MV-4-11 (cell line): ENCODE measurements around the gene SNRK.

Experiments used
- DNase-seq: peaks from one replicate; lab custom pipeline; 2025; lab: John Stamatoyannopoulos, UW

Gene SNRK, protein sequence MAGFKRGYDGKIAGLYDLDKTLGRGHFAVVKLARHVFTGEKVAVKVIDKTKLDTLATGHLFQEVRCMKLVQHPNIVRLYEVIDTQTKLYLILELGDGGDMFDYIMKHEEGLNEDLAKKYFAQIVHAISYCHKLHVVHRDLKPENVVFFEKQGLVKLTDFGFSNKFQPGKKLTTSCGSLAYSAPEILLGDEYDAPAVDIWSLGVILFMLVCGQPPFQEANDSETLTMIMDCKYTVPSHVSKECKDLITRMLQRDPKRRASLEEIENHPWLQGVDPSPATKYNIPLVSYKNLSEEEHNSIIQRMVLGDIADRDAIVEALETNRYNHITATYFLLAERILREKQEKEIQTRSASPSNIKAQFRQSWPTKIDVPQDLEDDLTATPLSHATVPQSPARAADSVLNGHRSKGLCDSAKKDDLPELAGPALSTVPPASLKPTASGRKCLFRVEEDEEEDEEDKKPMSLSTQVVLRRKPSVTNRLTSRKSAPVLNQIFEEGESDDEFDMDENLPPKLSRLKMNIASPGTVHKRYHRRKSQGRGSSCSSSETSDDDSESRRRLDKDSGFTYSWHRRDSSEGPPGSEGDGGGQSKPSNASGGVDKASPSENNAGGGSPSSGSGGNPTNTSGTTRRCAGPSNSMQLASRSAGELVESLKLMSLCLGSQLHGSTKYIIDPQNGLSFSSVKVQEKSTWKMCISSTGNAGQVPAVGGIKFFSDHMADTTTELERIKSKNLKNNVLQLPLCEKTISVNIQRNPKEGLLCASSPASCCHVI

DNA sequence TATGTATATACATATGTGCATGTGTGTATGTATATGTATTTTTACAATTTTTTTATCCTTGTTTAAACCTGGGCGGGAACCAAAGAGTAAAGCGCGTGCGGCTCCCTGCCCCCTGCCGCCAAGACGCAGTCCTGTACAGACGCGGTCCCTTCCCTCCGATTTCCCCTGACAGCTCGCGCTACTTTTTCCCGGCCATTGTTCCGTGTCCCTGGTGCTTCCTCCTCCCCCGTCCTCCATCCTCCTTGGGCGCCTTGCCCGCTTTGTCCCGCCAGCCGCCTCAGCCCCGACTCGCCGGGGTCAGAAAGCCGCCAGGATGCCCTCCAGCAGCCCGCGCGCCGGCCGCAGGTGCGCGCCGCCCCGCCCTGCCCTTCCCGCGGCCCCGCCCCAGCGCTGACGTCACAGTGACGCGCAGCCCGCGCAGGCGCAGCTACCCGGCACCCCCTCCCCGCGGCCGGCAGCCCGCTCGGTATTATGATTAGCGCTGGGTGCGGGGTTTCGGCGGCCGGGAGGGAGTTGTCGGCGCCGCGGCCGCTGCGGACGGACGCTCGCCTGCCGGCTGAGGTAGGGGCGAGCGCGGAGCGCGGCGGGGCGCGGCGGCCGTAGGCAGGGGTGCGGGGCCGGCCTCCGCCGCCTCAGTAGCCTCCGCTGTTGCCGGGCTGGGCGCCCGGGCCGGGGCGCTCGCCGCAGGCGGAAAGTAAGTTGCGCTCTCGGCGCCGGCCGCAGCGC, at the start of gene SNRK:
SNRK (plus strand) TSS at position 426 of the 726 bp plus-strand sequence. CDS start 16,664 bp downstream, outside the sequence.
- peak; percentile 62 for DNase-seq

DNA sequence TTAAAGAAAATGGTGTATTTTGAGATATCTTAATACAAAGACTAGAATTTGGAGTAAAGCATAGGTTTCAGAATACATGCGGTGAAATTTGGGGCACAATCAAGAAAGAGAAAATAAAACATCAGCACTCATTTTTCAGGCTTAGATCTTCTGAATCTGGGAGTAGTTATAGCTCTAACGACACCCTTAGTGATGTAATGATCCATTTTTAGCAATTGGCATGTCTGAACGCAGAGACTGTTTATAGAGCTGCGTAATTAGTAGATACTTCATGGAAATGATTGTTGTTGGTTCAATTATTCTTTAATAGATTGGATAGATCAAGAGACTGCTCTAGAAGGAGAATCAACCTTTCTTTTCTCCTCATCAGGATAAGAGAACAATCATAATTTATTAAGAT, 47.5 kb upstream of the SNRK start:
- no peak for DNase-seq

- DNase-seq = no peak
Measured at GRCh38 chr3:43239755-43240154, 46.6 kb upstream of the SNRK start.

DNA sequence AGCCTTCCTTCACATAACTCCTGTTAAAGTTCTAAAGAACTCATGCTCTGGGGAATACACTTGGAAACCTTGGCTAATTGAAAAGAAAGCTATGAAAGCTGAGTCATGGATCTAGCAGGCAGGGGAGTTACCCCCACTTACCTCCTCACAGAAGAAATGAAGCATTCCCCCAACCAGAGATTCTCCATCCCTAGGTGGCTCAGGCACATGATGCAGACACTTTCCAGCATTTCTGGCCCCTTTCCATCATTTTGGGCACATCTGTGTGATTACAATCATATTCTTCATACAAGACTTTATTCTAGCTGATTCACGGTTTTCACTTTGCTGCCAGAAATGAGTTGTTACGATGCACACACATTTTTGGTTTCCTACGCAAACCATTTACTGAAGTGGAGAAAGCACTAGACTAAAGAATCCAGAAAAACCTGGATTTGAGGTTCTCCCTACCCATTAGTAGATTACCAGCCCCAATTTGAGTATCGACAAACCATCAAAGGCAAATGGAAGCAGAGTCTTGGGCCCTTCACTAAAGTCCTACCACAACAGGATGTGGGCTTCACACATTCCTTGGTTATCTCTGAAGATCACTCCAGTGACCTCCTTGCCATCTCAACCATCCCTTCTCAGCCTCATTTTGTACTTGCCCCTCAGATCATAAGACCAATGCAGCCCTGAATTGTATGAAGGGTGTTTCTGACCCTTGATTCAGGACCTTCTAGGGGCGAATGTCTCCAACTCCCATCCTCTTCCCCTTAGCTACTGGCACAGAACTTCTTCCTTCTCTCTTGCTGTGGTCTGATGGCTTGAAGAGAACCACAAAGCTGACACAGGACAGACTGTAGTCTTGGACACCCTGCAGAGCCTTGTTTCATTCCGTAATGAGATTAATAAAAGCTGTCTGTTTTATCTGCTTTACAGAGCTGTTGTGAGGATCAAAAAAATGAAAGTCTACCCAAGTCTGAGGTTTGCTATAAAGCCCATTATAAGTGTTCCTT, 42.5 kb upstream of the SNRK start:
- DNase-seq = peak; percentile 39

DNA sequence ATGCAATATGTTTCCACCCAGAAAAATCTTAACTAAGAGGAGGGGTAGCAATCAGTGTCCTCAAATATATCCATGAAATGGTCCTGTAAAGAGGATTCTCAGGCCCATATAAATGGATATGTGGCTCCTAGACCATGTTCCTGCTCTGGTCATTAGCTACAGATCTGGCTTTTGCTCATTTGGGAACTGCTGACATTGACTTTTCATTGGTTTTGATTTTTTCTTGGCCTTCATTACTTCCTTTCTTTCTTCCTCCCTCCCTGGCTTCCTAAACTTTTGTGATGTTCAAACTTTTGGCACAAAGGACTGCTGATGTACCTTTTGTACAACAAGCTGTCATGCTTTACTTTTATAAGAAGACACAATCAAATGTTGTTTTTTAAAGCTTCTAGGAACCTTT, 41.6 kb upstream of the SNRK start:
- no peak for DNase-seq

DNA sequence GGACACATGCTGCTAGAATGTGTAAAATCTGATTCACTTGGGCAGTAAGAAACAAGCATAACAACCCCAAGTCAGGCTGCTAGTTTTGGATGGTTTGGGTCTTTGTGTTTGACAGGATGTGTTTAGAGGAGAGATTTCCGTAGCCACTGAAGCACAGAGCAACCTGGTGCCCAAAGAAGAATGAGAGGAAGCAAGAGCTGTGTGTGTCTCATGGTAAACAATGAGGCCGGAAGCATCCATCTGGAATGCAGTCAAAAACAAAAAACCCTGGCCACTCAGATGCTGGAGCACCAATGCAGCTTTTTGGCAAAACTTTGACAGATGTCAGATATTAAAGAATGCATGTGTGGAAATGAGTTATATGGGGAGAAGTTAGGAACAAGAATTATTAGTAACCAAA, 39.4 kb upstream of the SNRK start:
- DNase-seq = no peak

- no peak for DNase-seq
Measured at GRCh38 chr3:43247561-43248184, 38.7 kb upstream of the SNRK start.

DNA sequence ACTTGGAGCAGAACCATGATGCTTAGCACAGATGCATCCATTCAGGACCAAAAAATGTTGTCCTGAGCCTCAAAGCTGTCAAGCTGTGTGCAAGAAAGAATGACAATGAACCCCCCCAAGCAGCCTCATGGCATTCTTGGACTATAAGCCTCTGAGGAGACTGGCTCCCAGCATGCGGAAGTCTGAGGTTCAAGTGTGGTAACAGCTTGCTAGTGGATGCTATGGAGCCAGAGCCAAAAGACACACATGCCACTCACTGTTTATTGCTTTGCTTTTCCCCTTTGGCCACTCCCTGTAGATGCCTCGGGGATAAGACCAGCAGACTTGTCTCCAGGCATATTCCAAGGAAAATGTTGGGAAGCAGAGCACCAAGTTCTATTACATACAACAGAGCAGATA, 38.2 kb upstream of the SNRK start:
- DNase-seq = no peak

- no peak for DNase-seq
Measured at GRCh38 chr3:43248973-43249372, 37.4 kb upstream of the SNRK start.

- no peak for DNase-seq
Measured at GRCh38 chr3:43249405-43249804, 36.9 kb upstream of the SNRK start.

DNA sequence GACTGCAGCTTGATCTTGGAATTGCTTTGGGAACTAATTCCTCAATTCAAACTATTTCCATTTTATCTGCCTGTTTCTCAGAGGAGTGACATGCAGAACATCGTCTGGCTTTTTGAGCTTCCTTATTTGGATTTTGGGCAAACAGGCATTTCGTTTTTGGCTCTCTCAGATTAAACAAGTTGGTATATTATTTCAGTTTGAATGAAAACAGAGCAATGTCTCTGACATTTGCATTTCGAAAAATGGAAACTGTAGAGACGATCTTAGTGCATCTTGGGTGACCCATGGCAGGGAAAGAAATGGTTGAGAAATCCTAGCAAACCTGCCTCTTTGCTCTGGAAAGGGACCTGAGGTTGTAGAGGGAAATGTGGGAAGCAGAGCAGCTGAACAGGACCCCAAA, 33.0 kb upstream of the SNRK start:
- no peak for DNase-seq

DNA sequence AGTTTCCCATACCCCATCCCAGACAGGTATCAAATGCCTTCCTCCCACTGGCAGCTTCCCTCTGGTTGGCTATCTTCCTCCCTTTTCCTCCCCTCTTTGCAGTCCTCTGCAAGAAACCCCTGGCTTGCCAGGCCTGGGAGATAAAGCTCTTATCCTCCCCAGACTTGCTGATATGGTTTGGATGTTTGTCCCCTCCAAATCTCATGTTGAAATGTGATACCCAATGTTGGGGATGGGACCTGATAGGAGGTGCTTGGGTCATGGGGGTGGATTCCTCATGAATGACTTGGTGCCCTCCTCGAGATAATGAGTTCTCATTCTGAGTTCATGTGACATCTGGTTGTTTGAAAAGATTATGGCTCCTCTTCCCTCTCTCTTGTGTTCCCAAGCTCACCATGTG, 32.2 kb upstream of the SNRK start:
- no peak for DNase-seq

DNA sequence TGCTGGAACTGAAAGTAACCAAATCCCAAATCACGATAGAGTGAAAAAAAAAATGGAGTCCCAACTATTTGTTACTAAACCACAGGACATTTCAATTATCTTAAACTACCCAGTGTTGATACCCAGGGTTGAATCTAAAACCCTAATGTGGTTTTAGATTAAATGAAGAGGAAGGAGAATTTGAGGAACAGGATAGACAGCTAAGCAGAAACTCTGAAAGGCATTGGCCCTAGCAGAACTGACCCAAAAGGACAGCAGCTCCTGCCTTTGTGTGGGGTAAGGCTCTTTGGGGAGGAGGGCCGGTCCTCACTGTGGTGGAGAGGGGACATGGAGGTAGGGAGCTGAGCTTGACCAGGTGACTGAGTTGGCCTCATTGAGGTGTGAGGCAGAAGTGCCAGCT, 30.7 kb upstream of the SNRK start:
- DNase-seq = peak; percentile 41

DNA sequence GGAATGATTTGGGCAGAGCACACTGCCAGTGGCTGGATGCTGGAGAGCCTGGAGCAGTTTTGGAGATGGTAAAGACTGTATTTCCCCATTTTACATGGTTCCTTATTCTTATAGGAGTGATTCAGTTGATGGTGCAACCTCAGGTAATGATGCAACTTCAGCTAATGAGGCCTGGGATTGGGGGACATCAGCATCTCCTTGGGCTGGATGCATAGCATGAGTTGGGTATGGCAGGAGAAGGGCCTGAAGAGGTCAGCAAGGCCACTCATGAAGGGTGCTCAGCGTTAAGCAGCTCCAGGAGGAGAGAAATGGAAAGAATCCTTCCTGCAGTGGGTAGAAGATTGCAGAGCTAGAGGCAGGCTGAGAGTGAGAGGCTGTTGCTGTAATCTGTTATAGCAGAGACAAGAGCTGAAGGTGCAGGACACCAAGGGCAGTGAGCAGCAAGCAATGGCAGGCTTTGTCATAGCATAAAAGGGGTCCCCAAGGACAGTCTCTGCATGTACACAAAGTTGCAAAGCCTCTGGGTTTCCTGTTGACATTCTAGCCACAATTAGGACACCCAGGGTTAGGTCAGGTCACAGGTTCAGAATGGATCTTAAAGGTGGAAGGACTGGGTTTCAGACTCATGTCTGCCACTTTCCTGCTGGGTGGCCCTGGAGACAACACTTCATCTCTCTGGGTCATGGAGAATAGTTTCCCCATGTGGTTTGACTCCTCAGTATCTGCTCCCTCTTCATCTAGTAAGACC, 29.5 kb upstream of the SNRK start:
- peak; percentile 93 for DNase-seq

DNA sequence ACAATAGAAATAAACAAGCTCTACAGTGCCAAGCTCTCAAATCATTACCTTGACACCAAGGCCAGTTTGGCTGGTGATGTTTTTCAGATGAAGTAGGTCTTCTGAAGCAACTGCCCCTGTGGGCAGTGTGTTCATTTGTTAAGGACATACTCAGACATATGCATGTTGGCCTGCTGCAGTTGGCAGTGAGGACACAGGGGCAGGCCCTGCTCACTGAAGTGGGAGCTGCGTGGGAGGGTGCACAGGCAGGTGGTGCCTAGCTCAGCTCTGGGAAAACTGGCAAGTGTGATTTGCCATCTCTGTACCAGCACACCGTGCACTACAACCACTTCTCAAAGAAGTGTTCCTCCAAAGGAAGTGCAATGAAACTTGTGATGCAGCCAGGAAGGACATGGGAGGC, 28.5 kb upstream of the SNRK start:
- DNase-seq = no peak

GRCh38 chr3:43259626-43260025, 26.7 kb upstream of the SNRK start:
- DNase-seq = no peak

DNA sequence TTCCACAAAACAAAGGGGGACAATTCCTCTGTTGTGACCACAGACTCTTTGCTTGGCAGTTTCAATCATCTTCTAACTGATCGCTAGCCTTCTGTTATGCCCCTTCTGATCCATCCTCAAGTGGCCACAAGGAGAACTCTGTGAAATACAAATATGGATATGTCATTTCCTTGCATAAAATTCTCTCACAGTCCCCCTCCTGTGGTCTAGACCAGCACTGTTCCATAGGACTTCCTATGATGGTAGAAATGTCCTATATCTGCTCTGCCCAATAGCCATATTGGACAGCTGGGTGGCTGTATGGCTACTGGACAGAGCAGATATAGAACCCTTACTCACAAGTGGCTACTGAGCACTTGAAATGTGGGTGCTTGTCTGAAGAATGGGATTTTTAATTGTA, 25.9 kb upstream of the SNRK start:
- DNase-seq = no peak

GRCh38 chr3:43262194-43262593, 24.1 kb upstream of the SNRK start:
- DNase-seq = no peak

DNA sequence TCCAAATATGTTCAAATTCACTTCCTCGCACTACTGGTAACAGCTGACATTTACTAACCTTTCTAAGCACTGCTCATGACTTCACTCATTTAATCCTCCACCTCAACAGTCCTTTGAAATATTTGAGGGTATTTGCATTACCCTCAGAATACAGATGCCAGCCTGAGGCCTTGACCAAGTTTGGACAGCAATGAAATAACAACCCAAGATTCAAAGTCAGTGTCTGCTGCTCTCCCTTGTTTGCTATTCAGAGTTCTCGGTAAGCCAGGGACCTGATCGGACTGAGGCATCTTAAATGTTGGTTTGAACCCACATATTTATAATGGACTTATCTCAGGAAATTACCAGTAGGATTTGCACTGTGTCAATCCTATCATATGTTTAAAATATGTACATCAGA, 19.9 kb upstream of the SNRK start:
- DNase-seq = no peak

DNA sequence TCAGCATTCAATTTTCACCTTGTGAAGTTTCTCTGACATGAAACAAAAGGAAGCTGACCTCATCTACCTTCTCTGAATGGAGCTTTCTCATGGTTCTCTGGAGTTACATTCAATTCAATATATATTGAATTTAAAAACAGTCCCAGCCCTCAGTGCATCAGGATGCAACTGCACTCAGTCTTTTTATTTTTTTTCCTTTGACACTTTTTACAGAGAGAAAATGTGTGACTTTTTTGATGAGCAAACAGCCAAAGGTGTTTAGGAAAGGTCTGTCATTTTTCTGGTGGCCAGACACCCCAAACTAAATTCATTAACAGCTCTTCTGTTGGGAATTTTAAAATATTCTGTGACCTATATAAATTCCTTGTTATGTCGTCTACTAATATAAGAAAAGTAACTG, 19.3 kb upstream of the SNRK start:
- no peak for DNase-seq
